ENCODE results near the gene TUFT1. TPM values are rescaled to one million over a fixed set of nuclear protein-coding genes. Genes with fewer than 3 reads are reported as not detected.

Gene TUFT1
- total RNA-seq, 1 experiment from 2014 or later: 7.9 TPM

DNA sequence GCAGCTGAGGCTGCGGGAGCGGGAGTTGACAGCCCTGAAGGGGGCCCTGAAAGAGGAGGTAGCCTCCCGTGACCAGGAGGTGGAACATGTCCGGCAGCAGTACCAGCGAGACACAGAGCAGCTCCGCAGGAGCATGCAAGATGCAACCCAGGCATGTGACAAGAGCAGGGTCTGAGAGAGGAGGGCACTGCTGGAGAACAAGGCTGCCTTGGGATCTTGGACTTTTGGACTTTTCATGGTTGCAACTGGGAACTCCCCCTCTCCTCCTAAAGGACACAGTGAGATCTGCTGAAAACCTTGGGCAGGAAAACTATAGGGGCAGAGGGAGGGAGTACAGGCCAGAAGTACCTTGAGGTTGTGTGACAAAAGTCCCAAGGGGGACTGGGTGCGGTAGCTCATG lies 15.4 kb upstream of the TUFT1 start (continued):
- TF ChIP-seq, protein P1, sequence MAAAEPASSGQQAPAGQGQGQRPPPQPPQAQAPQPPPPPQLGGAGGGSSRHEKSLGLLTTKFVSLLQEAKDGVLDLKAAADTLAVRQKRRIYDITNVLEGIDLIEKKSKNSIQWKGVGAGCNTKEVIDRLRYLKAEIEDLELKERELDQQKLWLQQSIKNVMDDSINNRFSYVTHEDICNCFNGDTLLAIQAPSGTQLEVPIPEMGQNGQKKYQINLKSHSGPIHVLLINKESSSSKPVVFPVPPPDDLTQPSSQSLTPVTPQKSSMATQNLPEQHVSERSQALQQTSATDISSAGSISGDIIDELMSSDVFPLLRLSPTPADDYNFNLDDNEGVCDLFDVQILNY (CRISPR knock-in tag; IDR thresholded peaks at IDR 0.05): no peak

DNA sequence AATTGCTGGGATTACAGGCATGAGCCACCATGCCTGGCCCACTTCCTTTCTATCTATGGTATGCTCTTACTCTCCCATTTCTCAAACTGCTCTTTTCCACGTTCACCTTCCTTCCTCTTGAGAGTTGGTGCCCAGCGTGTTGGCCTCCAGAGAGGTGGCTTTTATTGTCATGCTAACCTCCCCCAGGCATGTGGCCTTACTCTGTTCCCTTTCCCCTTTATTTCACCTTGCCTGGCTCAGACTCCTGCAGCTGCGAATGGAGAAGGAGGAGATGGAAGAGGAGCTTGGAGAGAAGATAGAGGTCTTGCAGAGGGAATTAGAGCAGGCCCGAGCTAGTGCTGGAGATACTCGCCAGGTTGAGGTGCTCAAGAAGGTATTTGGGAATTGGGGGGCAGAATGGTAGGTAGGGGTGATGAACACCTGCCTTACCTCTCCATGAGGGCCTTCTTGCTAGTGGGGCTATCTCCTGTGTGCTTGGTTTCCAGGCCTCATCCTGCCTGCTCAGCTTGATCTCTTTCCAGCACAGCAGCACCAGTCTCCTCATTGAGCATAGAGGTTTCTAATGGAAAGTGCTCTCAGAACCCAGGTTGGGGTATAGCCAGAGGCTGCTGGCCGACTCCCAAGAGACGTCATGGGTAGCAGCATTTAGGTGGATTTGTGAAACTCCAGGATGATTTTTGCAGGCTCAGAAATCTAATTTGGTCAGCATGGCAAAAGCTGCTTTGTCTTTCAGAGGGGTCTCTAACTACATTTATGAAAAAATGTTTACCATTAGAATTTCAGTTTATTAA lies 13.2 kb upstream of the TUFT1 start:
- ATAC-seq (peak; percentile 66), DNase-seq (ENCODE audit: low spot score) (no peak)
- no peaks in the 10 kb centered on the region for H3K9me3 Mint-ChIP-seq
- H3K4me3 Mint-ChIP-seq: no peak overlapping the region
- H3K27me3 Mint-ChIP-seq (ENCODE audit: low read depth): no peaks in the 10 kb centered on the region
- ChIA-PET POLR2A (interaction anchor here (0.7 kb wide), 1 partner anchor 108 kb away, joined by 3 read pairs; no protein-coding TSS in a partner anchor), CTCF (no interaction called here)
- H3K36me3 Mint-ChIP-seq: peaks cover 68% of the 10 kb centered on the region
- H3K4me1 Mint-ChIP-seq: peaks cover 7% of the 10 kb centered on the region
- peak overlapping the region; percentile 88 for H3K27ac Mint-ChIP-seq
- no peak for TF ChIP-seq MAX (CRISPR knock-in tag; IDR thresholded peaks at IDR 0.05)
- TF ChIP-seq RORB (CRISPR knock-in tag; IDR thresholded peaks at IDR 0.05): no peak
- no peak for TF ChIP-seq ZNF138 (CRISPR knock-in tag; conservative IDR thresholded peaks at IDR 0.05)
- no peak for TF ChIP-seq ZNF317 (CRISPR knock-in tag; IDR thresholded peaks at IDR 0.05; ENCODE audit: borderline replicate concordance, low read depth)
- TF ChIP-seq ZNF423 (CRISPR knock-in tag; IDR thresholded peaks at IDR 0.05): 0 out of 2 replicates have a peak, but pooled peaks have one; percentile 25
- TF ChIP-seq PRRX2 (CRISPR knock-in tag; IDR thresholded peaks at IDR 0.05): no peak
- TF ChIP-seq ZBTB21 (CRISPR knock-in tag; IDR thresholded peaks at IDR 0.05; ENCODE audit: borderline replicate concordance): no peak

- Mint-ChIP-seq H3K4me1 (peaks cover 7% of the 10 kb centered on the region), H3K4me3 (no peak overlapping the region), H3K36me3 (peaks cover 65% of the 10 kb centered on the region), H3K27ac (no peak overlapping the region), H3K27me3 (ENCODE audit: low read depth) (no peaks in the 10 kb centered on the region), H3K9me3 (no peaks in the 10 kb centered on the region)
- ChIA-PET POLR2A (interaction anchor here (1.1 kb wide), 1 partner anchor 11 kb away, joined by 5 read pairs; the partner anchor contains the start of gene TUFT1), CTCF (no interaction called here)
- DNase-seq (ENCODE audit: low spot score) (no peak), ATAC-seq (no peak)
- TF ChIP-seq ZNF512 (CRISPR knock-in tag; IDR thresholded peaks at IDR 0.05; ENCODE audit: borderline replicate concordance): no peak
- TF ChIP-seq ZBTB21 (CRISPR knock-in tag; IDR thresholded peaks at IDR 0.05; ENCODE audit: borderline replicate concordance): no peak
- TF ChIP-seq, protein P2, sequence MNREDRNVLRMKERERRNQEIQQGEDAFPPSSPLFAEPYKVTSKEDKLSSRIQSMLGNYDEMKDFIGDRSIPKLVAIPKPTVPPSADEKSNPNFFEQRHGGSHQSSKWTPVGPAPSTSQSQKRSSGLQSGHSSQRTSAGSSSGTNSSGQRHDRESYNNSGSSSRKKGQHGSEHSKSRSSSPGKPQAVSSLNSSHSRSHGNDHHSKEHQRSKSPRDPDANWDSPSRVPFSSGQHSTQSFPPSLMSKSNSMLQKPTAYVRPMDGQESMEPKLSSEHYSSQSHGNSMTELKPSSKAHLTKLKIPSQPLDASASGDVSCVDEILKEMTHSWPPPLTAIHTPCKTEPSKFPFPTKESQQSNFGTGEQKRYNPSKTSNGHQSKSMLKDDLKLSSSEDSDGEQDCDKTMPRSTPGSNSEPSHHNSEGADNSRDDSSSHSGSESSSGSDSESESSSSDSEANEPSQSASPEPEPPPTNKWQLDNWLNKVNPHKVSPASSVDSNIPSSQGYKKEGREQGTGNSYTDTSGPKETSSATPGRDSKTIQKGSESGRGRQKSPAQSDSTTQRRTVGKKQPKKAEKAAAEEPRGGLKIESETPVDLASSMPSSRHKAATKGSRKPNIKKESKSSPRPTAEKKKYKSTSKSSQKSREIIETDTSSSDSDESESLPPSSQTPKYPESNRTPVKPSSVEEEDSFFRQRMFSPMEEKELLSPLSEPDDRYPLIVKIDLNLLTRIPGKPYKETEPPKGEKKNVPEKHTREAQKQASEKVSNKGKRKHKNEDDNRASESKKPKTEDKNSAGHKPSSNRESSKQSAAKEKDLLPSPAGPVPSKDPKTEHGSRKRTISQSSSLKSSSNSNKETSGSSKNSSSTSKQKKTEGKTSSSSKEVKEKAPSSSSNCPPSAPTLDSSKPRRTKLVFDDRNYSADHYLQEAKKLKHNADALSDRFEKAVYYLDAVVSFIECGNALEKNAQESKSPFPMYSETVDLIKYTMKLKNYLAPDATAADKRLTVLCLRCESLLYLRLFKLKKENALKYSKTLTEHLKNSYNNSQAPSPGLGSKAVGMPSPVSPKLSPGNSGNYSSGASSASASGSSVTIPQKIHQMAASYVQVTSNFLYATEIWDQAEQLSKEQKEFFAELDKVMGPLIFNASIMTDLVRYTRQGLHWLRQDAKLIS (CRISPR knock-in tag; IDR thresholded peaks at IDR 0.05; ENCODE audit: borderline replicate concordance): no peak
- no peak for TF ChIP-seq FOXP1 (CRISPR knock-in tag; IDR thresholded peaks at IDR 0.05; ENCODE audit: borderline replicate concordance)
- TF ChIP-seq, protein P3, sequence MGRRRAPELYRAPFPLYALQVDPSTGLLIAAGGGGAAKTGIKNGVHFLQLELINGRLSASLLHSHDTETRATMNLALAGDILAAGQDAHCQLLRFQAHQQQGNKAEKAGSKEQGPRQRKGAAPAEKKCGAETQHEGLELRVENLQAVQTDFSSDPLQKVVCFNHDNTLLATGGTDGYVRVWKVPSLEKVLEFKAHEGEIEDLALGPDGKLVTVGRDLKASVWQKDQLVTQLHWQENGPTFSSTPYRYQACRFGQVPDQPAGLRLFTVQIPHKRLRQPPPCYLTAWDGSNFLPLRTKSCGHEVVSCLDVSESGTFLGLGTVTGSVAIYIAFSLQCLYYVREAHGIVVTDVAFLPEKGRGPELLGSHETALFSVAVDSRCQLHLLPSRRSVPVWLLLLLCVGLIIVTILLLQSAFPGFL (CRISPR knock-in tag; IDR thresholded peaks at IDR 0.05; ENCODE audit: borderline replicate concordance): no peak
- TF ChIP-seq, protein P4, sequence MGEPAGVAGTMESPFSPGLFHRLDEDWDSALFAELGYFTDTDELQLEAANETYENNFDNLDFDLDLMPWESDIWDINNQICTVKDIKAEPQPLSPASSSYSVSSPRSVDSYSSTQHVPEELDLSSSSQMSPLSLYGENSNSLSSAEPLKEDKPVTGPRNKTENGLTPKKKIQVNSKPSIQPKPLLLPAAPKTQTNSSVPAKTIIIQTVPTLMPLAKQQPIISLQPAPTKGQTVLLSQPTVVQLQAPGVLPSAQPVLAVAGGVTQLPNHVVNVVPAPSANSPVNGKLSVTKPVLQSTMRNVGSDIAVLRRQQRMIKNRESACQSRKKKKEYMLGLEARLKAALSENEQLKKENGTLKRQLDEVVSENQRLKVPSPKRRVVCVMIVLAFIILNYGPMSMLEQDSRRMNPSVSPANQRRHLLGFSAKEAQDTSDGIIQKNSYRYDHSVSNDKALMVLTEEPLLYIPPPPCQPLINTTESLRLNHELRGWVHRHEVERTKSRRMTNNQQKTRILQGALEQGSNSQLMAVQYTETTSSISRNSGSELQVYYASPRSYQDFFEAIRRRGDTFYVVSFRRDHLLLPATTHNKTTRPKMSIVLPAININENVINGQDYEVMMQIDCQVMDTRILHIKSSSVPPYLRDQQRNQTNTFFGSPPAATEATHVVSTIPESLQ (CRISPR knock-in tag; IDR thresholded peaks at IDR 0.05): no peak
- TF ChIP-seq ZNF232 (CRISPR knock-in tag; IDR thresholded peaks at IDR 0.05): no peak
- TF ChIP-seq FOXK1 (CRISPR knock-in tag; IDR thresholded peaks at IDR 0.05): no peak
These were observed 10.9 kb upstream of the TUFT1 start for GRCh38 chr1:151529211-151529702.

Measured in WTC11 (cell line).